SIG-M5 (cell line): ENCODE measurements around the gene CD93.
A peak's percentile ranks its signal among the peaks of the same experiment; 100 is the strongest.

Source experiments
- DNase-seq: peaks from one replicate; lab custom pipeline; 2025; lab: John Stamatoyannopoulos, UW

Gene CD93, protein sequence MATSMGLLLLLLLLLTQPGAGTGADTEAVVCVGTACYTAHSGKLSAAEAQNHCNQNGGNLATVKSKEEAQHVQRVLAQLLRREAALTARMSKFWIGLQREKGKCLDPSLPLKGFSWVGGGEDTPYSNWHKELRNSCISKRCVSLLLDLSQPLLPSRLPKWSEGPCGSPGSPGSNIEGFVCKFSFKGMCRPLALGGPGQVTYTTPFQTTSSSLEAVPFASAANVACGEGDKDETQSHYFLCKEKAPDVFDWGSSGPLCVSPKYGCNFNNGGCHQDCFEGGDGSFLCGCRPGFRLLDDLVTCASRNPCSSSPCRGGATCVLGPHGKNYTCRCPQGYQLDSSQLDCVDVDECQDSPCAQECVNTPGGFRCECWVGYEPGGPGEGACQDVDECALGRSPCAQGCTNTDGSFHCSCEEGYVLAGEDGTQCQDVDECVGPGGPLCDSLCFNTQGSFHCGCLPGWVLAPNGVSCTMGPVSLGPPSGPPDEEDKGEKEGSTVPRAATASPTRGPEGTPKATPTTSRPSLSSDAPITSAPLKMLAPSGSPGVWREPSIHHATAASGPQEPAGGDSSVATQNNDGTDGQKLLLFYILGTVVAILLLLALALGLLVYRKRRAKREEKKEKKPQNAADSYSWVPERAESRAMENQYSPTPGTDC

DNA sequence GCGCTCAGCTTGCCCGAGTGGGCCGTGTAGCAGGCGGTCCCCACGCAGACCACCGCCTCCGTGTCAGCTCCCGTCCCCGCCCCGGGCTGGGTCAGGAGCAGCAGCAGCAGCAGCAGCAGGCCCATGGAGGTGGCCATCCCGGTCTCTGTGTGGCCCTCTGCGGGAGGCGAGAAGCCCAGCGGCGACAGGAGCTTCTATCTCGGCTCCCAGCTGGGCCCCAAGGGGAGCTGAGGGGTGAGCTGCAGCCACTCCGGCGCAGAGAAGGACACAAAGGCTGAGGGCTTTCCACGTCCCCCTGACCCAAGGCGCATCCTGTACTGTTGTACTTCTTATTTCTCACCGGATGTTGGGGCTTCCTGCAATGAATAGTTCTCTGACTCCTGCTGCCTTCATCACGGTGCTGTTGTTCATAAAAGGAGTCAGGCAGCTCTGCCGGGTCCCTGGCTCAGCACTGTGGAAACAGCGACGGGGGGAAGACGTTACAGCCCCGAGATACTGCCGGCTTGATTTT lies at the start of gene CD93:
TSS of gene CD93 (minus strand) at position 269 of the 511 bp plus-strand sequence. CDS start at position 137, 132 bp downstream.
- DNase-seq: peak; percentile 15

- DNase-seq: no peak
Observed at GRCh38 chr20:23133560-23133998, 47.5 kb upstream of the CD93 start.

- DNase-seq: no peak
Observed at GRCh38 chr20:23132930-23133559, 46.9 kb upstream of the CD93 start.

DNA sequence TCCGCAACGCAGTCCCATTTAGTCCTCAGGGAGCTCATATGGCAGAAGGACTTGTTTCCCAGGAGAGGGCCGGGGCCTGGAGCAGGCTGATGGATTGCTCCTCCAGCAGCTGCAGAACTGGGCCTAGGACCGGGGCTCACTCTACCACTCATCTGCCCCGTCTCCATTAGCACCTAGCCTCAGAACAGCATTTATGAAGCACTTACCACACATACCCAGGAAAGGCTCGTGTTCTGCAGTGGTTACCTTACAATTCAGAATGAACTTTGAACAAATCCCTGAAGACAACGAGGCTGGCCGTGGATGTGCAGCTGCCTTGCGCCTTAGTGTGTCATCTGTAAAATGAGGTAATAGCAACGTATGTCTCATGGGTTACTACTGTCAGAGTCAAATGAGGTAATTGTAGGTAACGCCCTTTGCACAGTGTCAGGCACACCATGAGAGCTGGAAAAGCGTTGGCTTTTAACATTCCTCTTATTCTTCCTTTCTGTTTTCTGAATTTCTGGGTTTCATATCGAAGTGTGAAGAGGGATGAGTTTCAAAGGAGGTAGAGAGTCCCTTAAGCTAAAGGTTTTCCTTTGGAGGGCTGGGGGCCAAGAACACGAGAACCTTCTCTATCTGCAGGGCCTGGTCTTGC lies 46.3 kb upstream of the CD93 start:
- DNase-seq: no peak

DNA sequence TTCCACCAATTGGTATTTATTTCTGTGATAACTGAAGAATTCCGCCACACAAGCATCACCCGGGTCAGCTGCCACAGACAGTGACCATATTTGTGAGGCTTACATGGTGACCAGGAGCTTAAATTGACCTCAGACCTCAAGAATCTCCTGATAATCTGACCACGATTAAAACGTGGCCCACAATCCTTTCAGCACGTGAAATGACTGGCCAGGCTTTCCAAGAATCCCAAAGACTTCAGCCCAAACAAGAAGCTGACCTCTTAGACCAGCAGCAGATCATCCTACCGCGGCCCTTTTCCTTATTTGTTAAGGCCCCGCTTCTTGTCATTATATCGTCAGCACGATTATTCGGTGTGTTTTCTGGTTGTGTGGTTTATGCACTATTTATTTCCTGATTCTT lies 45.6 kb upstream of the CD93 start:
- no peak for DNase-seq

DNA sequence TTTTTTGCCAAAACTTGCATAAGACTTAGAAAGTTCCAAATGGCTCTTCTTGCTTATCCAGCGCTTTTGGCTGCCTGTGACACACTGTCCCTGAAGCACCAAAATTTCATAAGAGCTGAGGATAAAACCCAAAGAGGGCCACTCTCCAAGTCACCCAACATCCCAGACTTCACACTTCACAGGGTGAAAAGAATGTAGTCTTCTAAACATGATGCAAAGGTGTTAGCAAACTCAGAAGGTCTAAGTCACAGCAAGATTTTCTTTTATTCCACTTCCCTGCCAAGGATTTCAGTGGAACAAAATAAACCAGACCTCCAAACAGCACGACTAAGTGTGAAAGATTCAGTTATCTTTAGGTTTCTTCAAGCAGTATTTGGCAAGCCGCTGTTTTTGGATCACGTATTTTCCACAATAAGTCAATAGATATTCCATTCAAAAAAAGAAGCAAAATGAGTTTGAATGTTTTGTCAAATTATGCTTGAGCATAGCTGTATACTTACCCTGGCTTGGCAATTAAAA lies 44.6 kb upstream of the CD93 start:
- DNase-seq: no peak

DNA sequence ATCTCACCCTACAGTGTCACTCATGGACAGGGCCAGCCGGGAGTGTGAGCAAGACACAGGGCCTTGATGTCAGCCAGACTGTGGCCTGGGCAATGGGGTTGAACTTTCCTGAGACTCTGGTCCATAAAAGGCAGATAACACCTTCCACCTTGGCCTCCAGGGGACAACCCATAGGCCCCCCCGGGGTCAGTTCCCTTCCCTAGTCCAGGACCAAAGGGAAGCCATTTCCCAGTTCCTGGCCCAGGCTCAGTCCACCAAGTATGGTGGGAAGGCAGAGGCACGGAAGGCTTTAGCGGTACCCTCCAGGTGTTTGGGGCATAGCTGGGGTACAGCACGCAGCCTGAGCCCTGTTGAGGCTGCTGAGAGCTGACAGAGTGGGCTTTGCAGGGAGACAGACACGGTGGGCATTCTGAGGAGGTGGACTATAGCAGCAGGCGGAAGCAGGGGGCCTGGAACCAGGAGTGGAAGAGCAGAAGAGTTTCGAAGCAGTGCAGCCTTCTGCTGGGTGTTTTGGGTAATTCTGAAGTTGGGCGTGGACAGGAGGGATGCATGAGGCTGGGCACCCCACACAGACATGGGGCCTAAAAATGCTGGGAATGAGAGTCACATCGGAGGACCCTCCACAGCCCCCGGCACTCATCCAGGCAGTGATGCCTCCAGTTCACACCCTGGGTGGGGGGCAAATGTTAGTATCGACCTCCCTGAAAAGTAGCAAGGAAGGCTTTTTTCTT lies 43.9 kb upstream of the CD93 start:
- no peak for DNase-seq

GRCh38 chr20:23129266-23129665 lies 43.1 kb upstream of the CD93 start:
- no peak for DNase-seq

DNA sequence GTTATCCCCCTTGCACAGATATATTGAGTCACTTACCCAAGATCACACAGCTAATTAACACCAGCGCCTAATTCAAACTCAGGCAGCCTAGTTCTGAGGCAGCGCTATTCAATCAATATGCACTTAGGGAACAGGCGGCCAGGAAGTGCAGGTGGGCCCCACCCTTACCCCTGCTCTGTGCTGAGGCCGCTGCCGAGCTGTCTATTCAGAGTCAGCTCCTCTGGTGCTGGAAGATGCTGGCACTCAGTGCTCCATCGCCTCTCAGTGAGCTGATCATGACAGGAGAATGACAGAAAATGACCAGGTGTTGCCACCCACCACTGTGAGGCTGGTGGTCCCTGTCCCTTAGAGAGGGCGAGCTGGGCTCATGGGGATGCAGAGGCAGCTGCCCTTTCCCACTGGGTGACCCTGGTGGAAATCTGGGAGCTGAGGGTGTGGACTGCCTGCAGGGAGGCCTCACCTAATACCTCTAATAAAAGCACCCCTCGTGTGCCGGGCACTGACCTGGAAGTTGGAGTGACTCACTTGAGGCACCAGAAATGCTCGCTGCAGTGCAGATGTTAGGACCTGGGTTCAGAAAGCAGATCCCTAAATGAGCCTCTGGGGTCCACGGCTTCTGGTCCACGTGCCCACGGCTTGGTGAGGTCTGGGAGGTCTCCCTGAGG lies 42.5 kb upstream of the CD93 start:
- no peak for DNase-seq

DNA sequence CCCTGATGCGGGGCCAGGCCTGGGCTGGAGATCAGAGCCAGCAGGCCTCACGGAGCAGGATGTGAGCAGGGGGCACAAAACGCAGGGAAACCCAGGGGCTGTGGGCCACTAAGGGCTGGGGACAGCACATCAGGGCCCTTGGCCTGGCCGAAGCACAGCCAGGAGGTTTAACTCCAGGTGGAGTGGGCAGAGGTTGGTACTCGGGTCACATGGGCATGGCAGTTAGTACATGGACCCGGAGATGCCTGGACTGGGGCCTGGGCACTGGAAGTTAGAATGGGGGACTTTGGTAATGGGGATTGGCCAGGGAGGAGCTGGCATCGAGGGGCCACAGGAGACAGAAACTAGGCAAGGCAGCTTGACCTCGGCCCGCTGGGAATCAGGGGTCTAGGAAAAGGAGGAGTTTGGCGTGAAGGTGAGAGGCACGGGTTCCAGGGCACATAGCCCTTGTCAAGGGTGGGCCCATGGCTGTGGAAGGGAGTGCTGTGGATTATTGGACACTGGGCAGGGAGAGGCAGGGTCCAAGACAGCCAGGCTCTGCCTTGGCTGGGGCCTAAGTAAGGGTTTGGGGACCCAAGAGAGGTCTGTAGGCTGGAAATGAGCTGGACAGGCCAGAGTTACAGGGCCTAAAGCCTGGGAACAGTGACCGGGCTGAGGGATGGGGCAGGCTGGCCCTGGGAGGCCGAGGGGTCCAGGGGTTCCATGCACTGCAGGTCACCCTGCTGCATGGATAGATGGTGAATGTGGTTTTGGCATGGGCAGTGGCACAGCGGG lies 41.6 kb upstream of the CD93 start:
- DNase-seq: no peak

DNA sequence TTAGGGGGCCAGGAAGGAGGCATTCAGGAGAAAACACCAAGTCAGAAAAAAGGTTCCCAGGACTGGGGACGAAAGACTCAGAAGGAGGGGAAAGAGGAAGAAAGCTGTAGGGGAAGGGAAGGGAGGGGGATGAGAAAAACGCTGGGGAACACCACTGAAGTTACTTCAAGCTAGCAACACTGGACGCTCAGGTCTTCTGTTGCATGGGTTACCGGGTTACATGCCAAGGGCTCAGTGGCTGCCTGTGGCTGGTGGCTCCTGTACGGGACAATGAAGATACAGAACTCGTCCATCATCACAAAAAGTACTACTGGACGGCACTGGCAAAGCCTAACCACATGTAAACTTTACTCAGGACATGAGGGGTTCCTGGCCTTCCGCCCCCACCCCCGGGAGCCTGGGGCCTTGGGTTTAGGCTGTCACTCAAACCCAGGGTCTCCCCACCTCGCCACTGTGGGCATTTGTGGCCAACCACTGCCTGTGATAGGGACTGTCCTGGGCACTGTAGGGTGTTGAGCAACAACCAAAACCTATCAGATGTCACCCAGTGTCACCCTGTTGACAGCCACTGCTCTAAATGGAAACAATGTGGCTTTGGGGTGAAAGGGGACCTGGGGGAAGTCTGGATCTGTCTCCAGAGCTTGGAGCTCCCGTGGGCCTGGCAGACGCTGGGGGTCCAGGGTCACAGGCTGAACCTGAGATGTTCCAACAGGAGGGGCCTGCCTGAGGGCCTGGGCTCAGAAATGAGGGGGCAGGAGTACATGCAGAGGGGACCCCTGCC lies 40.3 kb upstream of the CD93 start:
- DNase-seq: peak; percentile 26

GRCh38 chr20:23125625-23126191 lies 39.6 kb upstream of the CD93 start:
- peak; percentile 99 for DNase-seq

DNA sequence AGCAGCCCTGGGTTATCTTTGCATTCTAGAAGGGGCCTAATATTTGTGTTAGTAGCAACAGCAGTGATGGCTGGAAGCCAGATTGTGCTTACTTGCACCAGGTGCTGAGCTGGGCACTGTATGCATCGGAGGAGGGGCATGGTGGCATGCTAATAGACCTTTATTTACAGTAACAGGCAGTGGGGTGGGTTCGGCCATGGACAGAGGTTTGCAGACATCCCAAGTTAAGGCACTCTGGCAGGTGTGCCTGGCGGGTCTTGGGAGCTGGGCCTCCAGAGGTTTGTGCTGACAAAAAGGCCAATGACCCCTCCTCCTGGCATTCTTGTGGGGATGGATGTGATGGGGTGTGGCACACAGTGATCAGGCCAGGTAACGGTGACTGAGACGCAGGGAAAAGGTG lies 39.0 kb upstream of the CD93 start:
- no peak for DNase-seq

GRCh38 chr20:23123886-23124285 lies 37.8 kb upstream of the CD93 start:
- DNase-seq: no peak

GRCh38 chr20:23122796-23123655 lies 36.9 kb upstream of the CD93 start:
- no peak for DNase-seq

GRCh38 chr20:23122321-23122720 lies 36.2 kb upstream of the CD93 start:
- DNase-seq: no peak

GRCh38 chr20:23121751-23122320 lies 35.7 kb upstream of the CD93 start:
- DNase-seq: no peak
